Kidney tubule cell (primary cell): ENCODE data around the gene NCAN.
"Not testable (repeated sequence)": the region's sequence is repeated elsewhere in the genome, so short reads cannot be mapped to it uniquely, and the experiment has no call there.

Experiments
- DNase-seq: peaks from one replicate; pipeline ENCODE4 v3.0.0-alpha.2; 2018; ENCODE audit warnings: low spot score

NCAN gene

DNA sequence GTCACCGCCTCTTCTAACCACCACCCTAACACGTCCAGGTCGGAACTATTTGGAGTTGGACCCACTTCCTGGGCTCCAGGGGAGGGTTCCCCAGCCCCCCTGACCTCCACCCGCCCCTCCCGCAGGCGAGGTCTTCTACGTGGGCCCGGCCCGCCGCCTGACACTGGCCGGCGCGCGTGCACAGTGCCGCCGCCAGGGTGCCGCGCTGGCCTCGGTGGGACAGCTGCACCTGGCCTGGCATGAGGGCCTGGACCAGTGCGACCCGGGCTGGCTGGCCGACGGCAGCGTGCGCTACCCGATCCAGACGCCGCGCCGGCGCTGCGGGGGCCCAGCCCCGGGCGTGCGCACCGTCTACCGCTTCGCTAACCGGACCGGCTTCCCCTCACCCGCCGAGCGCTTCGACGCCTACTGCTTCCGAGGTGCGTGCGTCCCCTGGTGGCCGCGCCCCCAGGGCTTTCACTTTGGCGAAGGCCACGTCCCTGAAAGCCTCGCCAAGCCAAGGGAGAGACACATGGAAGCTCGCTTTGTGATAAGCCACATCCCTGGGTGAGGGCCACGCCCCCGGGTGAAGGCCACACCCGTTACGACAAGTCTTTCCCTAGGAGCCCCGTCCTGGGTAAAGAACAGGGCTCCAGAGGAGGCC is 13.2 kb downstream of the NCAN start:
- DNase-seq = peak; percentile 69

DNA sequence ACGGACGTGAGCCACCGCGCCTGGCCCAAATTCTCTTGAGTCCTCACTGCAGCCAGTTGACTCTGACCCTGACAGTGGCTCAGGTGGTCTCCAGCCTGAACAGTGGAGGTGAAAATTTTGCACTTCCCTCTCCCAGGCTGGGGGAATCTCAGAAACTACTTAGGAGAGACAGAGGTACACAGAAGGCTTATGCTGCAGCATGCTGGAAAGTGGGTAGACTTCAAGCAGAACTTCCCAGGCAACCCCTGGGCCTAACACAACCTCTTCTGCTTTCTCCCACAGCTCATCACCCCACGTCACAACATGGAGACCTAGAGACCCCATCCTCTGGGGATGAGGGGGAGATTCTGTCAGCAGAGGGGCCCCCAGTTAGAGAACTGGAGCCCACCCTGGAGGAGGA is 14.4 kb downstream of the NCAN start:
- no peak for DNase-seq

DNA sequence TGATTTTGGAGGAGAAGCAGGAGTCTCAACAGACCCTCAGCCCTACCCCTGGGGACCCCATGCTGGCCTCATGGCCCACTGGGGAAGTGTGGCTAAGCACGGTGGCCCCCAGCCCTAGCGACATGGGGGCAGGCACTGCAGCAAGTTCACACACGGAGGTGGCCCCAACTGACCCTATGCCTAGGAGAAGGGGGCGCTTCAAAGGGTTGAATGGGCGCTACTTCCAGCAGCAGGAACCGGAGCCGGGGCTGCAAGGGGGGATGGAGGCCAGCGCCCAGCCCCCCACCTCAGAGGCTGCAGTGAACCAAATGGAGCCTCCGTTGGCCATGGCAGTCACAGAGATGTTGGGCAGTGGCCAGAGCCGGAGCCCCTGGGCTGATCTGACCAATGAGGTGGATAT is 14.9 kb downstream of the NCAN start:
- no peak for DNase-seq

DNA sequence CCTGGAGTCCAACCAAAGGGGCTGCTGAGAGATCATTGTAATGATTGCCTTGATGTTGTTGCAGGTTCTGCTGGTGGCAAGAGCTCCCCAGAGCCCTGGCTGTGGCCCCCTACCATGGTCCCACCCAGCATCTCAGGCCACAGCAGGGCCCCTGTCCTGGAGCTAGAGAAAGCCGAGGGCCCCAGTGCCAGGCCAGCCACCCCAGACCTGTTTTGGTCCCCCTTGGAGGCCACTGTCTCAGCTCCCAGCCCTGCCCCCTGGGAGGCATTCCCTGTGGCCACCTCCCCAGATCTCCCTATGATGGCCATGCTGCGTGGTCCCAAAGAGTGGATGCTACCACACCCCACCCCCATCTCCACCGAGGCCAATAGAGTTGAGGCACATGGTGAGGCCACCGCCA is 15.5 kb downstream of the NCAN start:
- no peak for DNase-seq

DNA sequence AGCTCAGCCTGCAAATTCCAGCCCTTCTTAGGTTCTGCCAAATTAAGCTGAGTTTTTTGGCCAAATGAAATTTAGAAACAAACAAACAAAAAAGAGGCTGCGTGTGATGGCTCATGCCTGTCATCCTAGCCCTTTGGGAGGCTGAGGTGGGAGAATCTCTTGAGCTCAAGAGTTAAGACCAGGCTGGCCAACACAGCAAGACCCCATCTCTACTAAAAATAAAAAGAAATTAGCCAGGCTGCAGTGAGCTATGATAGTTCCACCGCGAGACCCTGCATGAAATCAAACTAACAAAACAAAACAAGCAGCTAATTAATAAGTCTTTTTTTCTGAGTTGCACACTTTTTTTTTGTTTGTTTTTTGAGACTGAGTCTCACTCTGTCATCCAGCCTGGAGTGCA is 17.9 kb downstream of the NCAN start:
- no peak for DNase-seq

DNA sequence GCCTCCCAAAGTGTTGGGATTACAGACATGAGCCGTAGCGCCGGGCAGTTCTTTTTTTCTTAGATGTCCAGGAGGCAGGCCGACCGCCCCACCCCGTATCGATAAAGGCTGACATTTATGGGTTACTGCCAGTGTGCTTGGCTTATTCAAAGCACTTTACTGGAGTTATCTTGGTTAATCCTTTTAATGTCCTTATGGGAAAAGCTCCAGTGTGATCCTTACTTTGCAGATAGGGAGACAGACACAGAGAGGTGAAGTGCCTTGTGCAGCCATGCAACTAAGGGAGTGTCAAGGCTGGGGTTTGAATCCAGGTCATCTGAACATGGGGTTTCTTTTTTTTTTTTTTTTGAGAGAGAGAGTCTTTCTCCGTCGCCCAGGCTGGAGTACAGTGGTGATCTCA is 19.2 kb downstream of the NCAN start:
- DNase-seq = no peak

DNA sequence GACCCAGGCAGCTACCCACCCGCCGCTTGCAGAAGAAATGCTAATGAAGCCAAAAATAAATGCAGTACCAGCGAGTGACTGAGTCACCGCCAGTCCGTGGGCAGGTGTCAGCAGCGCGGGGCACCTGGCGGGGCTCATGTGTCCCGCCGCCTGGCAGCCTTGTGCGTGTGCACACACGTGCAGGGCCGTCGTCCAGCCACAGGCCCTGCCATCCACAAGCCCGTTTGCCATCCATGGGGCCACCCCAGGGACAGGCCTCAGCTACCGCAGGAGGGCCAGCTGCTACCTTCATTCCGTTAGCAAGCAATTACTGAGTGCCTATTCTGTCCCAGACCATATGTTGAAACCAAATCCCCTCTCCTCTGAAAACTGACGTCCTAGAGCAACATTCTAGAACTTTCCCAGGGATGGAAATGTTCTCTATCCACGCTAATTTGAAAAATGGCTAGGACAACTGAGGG is 20.5 kb downstream of the NCAN start:
- no peak for DNase-seq

DNA sequence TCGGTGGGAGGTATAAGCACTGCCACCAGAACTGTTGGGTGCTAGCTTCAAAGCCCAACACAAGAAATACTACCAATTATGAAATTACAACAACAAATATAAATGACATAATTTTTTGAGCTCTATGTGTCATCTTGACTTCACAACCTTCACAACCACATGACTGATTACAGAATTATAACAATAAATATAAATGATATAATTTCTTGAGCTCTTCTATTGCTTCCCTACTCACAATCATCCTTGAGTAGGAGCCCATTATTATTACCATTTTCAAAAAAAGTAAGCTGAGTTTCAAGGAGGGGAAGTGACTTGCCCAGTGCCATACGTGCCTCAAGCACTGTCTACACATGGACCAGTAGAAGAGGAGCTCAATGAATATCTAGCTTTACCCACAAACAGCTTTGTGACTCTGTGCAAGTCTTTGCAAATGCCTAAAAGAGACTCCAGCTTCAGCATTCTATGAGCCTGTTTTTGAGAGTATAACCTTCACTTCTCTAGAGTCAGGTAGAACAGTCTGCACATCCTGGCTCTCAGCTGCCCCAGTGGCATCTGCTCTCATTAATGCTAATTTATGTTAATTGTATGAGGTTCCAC is 22.6 kb downstream of the NCAN start:
- DNase-seq = no peak

DNA sequence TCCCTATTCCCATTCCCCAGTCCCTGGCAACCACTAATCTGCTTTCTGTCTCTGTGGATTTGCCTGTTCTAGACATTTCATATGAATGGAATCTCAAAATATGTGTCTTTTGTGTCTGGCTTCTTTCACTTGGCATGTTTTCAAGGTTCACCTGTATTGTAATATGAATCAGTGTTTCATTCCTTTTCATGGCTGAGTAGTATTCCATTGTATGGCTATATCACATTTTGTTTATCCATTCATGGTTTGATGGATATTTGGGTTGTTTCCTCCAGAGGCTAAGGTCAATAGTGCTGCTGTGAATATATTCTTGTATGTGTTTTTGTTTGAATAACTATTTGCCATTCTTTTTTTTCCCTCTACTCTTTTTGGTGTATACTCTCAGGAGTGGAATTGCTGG is 24.4 kb downstream of the NCAN start:
- no peak for DNase-seq

DNA sequence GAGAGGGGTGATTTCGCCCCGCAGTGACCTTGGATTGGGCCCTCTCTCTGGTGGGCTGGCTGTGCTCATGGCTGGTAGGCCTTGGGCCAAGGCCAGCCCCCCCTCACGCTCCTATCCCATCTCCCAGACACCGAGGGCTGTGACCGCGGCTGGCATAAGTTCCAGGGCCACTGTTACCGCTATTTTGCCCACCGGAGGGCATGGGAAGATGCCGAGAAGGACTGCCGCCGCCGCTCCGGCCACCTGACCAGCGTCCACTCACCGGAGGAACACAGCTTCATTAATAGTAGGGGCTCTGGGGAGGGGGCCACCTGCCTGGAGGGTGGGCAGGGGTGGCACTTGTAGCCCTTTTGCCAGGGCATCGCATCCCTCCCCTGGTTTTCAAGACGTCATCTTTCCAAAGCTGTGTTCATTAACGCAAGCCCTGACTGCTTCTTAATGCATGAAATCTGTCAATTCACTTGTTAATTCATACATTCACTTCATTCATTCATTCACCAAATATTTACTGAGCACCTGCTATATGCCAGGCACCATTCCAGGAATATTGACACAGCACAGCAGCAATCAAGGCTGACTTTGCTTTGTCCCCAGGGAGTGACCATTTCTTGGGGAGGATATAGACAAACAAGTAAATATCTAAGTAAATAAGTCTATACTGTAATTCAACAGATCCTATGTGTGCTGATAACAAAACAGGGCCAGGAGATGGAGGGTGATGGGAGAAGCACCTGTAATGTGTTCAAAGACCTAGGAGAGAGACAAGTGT is 26.6 kb downstream of the NCAN start:
- no peak for DNase-seq

DNA sequence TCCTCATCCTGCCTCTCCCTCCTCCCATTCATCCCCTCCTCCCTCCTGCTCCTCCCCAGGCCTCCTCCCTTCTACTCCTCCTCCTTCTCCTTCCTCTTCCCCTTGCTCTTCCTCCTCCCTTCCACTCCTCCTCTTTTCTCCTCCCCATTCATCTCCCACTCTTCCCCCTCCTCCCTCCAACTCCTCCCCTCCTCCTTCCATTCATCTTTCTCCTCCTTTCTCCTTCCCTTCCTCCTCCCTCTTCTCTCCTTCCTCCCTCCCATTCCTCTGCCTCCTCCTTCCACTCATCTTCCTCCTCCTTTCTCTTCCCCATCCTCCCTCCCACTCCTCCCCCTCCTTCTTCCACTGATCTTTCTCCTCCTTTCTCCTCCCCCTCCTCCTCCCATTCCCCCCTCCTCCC is 27.9 kb downstream of the NCAN start:
- DNase-seq = no peak

DNA sequence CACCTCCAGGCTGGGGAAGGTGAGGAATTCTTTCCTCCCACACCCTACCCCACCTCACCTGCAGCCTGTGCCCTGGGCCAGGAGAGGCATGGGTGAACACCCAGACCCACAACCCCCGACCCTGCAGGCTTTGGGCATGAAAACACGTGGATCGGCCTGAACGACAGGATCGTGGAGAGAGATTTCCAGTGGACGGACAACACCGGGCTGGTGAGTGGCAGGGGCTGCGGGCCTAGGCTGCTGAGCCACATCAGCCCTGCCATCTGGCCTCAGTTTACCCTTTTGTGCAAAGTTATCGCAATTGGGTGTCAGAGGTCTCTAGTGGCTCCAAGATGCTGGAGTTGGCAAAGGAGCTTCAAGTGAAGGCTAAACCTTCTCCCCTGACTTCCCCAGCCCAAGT is 28.7 kb downstream of the NCAN start:
- no peak for DNase-seq

DNA sequence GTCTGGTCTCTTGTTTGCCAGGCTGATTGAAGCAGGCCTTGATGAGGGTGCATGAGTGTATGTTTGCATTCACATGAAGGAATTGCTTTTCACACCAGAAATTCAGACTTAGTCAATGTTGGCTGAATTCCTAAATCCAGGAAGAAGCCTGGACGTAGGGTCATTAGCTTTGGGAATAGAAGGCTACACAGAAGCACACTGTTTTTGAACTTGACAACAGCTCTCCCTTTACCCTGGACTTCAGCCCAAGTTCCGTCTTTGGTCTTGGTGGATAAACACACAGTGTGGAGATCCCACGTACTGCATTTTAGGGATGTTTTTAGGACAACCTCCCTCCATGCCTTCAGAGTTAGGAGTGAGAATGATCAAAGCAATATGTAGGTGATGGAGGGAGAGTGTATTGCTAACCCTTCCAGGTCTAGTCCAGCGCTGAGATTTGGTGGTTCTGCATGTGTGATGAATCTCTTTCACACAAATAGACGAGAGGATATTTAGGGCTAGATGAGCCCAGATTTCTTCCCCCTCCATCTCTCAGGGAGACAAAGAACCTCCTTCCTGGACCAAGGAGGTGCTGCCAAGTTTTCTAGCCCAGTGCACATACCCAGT is 38.5 kb downstream of the NCAN start:
- DNase-seq = no peak

DNA sequence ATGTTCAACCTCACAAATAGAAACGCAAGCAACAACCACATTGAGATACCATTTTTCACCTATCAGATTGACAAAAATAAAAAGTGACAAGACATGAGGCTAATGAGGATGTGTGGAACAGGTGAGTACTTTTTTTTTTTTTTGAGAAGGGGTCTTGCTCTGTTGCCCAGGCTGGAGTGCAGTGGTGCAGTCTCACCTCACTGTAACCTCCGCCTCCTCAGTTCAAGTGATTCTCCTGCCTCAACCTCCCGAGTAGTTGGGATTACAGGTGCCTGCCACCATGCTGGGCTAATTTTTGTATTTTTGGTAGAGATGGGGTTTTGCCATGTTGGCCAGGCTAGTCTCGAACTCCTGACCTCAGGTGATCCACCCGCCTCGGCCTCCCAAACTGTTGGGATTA is 41.7 kb downstream of the NCAN start:
- not testable (repeated sequence) for DNase-seq

DNA sequence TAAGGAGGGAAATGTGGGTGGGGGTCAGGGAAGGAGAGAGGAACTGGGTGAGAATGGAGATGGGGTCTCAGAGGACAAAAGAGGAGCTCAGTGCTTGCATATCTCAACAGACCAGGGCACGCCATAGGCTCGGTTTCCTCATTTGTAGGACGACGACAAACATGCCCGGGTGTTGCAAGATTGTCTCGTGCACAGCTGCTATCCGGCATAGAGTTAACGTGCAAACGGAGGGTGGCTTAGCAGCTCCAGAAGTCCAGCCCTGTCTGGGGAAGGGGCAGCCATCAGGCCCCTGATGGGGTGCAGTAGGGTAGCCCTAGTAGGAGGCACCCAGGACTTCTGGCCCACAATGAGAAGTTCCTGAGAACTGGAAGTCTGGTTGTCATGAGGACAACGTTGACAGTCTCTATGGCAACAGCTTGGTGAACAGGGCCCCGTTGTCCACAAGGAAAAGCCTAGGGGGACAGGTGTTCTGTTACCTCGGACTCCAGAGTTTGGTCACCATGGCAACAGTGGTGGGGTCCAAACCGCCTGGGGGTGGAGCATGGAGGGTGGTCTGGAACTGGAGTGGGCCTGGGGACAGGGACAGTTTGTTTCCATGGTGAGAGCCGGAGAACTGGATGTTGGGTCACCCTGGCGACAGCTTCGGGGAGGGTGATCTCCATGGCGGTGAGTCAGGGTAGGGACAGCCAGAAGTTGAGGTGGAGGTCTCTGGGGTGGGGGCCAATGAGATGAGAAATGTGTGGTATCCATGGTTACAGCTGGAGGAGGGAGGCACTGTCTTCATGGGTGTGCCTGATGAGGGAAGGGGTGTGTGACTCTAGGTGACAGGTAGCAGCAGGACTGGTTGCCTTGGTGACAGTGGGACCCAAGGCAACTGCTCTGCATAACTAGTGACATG is 44.6 kb downstream of the NCAN start:
- no peak for DNase-seq

DNA sequence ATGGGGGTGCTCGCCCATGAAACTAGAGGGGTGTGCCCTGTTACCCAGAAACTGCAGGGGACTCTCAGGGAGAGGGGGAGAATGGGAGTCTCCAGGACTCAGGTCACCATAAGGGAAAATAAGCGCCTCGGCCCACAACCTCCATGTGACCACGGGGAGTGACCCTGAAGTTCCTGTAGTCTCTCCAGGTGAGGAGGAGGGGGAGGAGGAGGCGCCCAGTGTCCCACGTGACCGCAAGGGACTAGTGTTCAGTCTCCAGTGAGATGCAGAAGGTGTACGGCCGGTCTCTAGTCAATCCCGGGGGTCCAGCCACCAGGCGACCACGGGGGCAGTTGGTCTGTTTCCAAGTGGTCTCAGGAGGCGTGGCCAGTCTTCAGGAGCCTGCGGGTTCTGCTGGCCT is 45.4 kb downstream of the NCAN start:
- no peak for DNase-seq

DNA sequence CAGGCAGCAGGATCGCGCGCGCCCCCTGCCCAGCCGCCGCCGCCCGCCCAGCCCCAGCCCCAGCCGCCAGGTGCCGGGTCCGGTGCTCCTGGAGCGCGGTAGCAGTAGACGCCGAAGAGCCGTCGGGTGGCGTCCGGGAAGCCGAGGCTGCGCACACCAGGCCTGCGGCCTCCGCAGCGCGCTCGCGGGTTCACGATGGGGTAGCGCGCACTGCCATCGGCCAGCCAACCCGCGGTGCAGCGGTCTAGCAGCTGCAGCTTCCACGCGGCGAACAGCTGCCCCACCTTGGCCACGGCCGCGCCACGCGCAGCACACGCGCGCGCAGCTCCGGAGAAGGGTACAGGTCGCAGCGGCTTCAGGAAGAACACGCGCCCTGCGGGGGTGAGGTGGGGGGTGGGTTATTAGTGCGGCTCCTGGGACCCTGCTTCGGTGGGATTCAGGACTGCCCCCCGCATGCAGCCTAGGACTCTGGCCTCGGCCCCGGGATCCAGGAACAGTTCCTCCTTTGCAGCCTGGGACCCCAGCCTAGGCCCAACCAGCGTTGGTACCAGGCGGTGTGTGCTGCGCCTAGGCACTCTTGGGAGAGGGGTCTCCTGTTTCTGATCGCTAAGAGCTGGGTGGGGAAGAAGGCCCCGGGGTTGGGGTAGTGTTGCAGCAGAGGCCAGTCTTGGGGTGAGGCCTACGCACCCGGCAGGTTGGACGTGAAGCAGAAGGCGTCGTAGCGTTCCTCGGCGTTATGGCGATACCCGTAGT is 46.3 kb downstream of the NCAN start:
- DNase-seq = no peak

DNA sequence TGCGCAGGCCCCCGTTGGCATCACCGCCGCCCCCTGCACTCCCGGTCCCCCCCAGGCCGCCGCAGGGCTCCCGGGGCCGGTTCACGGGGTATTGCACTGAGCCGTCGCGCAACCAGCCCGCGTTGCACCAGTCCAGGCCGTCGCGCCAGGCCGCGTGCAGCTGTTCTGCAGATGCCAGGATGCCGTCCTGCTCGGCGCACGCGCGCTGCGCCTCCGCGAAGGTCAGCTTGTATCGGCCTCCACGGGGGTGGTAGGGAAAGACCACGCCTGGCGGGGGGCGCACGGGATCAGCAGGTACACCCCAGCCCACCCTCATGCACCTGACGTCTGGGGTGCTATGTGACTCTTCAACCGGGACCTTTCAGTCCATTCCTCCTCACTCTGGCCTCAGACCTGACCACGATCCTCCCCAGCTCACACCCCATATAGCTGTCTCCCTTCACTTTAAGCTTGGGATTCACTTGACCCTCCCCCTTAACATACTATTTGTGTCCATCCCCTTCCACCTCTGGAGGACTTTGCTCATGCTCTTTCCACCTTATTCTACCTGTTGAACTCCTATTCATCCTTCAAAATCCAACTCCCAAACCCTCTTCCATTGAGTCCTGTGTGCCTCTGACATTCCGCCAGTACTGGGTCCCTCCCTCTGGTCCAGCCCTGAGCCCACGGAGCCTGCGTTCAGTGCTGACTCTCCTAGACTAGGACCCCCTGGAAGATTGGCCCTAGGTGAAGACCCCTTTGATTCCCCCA is 47.0 kb downstream of the NCAN start:
- no peak for DNase-seq

DNA sequence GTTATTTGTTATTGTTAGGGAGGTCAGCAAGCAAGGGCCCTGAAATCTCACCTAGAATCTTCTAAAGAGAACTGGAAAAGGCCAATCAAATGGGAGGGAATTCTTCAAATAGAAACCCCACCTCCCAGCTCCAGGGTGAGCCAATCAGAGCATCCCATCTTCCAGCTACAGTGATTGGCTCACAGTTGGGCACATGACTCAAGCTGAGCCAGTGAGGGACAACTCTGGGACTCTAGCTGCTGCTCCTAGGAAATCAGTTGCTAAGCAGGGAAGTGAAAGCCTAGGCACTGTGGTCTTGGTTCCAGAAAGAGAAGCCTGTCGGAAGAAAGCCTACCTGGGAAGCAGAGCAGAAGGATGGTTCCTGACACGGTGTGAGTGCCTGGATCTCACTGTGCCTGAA is 48.0 kb downstream of the NCAN start:
- DNase-seq = peak; percentile 37

DNA sequence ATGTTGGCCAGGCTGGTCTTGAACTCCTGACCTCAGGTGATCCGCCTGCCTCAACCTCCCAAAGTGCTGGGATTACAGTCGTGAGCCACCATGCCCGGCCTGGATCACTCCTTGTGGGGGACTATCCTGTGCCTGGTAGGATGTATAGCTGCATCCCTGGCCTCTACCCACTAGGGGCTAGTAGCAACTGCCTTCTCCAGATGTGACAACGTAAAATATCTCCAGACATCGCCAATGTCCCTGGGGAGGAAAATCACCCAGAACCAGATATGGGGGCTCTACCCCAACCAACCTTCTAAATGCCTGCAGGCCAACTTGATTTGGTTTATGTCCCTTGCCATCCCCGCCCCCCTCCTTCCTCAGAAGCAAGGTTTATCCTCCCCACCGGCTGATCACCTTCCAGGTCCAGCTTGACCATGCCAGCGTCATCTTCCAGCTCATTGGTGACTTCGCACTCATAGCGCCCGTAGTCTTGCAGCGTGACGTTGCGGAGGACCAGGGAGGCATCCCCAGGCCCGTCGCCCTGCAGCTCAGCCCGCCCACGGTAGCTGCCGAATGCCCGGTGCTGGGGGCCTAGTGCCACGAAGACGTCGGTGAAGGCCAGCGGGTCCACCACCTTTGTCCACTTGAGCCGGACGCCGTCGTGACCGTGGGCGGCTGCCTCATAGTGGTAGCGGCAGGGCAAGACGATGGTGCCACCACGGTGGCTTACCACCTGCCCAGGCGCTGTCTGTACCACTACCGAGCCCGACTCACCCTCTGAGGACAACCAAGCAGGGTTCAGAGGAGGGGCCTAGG is 48.9 kb downstream of the NCAN start:
- DNase-seq = no peak
